ENCODE results near the gene EXTL2.

- TF ChIP-seq POLR2A (IDR thresholded peaks at IDR 0.05; ENCODE audit: low read depth, low read length) (no peak), POLR2AphosphoS5 (IDR thresholded peaks at IDR 0.05; ENCODE audit: low read depth, low read length) (no peak), SPI1 (IDR thresholded peaks at IDR 0.05; ENCODE audit: low read depth, low read length) (no peak), TAF1 (IDR thresholded peaks at IDR 0.05; ENCODE audit: low read depth, low read length) (no peak), PAX5 (IDR thresholded peaks at IDR 0.05; ENCODE audit: insufficient read depth, low read length, severe bottlenecking) (no peak), POU2F2 (IDR thresholded peaks at IDR 0.05; ENCODE audit: low read depth, low read length) (no peak)
Measured at GRCh38 chr1:100921110-100921706, 26.6 kb upstream of the EXTL2 start.
